ENCODE data around the gene SRGAP1.

The SRGAP1 gene

DNA sequence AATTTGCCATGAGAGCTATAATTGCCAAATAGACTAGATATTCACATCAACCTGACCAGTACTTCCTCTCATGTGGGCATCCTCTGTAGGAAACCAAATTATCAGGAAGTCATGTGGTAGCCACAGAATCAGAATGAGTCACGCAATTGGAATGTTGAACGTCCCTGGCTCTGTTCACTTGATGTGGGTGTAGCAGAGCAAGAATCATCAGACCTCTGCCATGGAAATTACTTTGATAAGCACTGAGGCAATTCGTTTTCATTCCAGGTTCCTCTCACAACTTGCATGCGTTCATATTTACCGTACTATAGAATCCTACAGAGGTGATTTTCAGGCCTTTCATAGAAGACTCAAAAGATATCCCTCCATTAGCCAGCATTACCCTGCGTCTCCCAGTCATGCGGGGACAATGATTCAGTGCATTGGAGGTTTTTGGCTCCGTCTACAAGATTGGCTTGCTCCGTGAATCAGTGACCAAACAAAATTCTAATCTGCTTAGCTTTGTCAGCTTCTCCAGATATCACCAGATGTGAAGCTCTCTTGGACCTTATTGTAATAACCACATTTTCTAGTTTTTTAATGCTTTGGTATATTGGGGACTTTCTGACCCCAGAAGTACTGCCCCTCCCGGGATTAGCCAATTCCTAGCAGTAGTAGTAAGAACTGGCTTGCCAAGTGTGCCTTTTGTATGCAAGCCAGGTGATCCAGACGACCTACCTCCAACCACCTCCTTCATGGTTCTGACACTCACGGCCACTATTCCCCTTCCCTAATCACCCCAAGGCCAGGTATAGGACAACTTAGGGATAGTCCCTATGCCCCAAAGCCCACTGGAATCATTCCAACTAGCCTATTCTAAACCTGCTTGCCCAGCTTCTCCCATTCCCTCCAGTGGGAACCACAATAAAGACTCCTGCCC, 244.2 kb downstream of the SRGAP1 start:
- H3K27me3 Mint-ChIP-seq (ENCODE audit: low read depth, poor library complexity) = no peaks in the 10 kb centered on the region
- no peak for TF ChIP-seq CTCF (IDR thresholded peaks at IDR 0.05)
- DNase-seq = no peak
- H3K27ac Mint-ChIP-seq = no peak overlapping the region
- no peaks in the 10 kb centered on the region for H3K9me3 Mint-ChIP-seq
- peaks cover 14% of the 10 kb centered on the region for H3K4me1 Mint-ChIP-seq
- no peak overlapping the region for H3K4me3 Mint-ChIP-seq
- H3K36me3 Mint-ChIP-seq (ENCODE audit: low read depth) = no peaks in the 10 kb centered on the region

DNA sequence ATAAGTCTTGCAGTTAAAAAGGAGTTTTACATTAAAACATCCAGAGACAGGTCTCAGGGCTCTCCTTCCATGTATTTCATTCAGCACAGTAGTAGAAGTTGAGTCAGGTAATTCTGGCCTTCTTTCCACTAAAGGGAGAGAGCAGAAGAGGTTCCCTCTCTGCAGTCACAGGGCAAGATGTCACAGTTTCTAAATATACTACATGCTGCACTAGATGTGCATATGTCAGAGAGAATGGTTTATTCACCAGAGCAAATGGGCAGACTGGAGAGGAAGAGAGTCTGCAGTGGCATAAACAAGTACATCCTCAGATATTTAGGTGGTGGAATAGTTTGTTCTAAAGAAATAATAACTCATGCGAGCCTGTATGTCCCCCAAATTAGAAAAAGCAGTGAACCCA, 245.5 kb downstream of the SRGAP1 start:
- Mint-ChIP-seq H3K36me3 (ENCODE audit: low read depth) (no peaks in the 10 kb centered on the region), H3K9me3 (no peaks in the 10 kb centered on the region), H3K4me1 (peaks cover 14% of the 10 kb centered on the region), H3K27me3 (ENCODE audit: low read depth, poor library complexity) (no peaks in the 10 kb centered on the region), H3K4me3 (no peak overlapping the region), H3K27ac (no peak overlapping the region)
- no peak for TF ChIP-seq CTCF (IDR thresholded peaks at IDR 0.05)
- no peak for DNase-seq

DNA sequence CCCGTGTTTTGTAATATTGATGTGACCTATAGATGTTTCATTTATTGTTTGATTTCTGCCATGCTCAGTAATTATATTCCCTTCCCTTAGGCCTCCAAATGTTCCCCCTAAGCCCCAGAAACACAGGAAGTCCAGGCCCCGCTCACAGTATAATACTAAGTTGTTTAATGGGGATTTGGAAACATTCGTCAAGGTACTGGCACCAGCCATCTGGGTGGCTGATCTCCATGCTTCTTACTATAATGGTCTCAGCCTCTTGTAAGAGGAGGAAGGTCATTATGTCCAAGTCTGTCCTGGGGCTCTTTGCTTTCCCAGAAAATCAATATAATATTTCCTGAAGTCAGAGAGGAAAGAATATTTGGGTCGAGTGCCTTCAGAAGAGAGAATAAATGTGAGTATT, 246.7 kb downstream of the SRGAP1 start:
- H3K27ac Mint-ChIP-seq = no peak overlapping the region
- no peak overlapping the region for H3K4me3 Mint-ChIP-seq
- H3K27me3 Mint-ChIP-seq (ENCODE audit: low read depth, poor library complexity) = no peaks in the 10 kb centered on the region
- no peaks in the 10 kb centered on the region for H3K9me3 Mint-ChIP-seq
- TF ChIP-seq CTCF (IDR thresholded peaks at IDR 0.05) = no peak
- H3K4me1 Mint-ChIP-seq = peaks cover 14% of the 10 kb centered on the region
- H3K36me3 Mint-ChIP-seq (ENCODE audit: low read depth) = no peaks in the 10 kb centered on the region
- no peak for DNase-seq

- no peak overlapping the region for H3K27ac Mint-ChIP-seq
- no peak overlapping the region for H3K4me3 Mint-ChIP-seq
- H3K9me3 Mint-ChIP-seq = no peaks in the 10 kb centered on the region
- no peak for DNase-seq
- no peaks in the 10 kb centered on the region for H3K27me3 Mint-ChIP-seq (ENCODE audit: low read depth, poor library complexity)
- H3K4me1 Mint-ChIP-seq = peaks cover 14% of the 10 kb centered on the region
- H3K36me3 Mint-ChIP-seq (ENCODE audit: low read depth) = no peaks in the 10 kb centered on the region
- no peak for TF ChIP-seq CTCF (IDR thresholded peaks at IDR 0.05)
Measured at GRCh38 chr12:64092507-64093196, 248.2 kb downstream of the SRGAP1 start.

DNA sequence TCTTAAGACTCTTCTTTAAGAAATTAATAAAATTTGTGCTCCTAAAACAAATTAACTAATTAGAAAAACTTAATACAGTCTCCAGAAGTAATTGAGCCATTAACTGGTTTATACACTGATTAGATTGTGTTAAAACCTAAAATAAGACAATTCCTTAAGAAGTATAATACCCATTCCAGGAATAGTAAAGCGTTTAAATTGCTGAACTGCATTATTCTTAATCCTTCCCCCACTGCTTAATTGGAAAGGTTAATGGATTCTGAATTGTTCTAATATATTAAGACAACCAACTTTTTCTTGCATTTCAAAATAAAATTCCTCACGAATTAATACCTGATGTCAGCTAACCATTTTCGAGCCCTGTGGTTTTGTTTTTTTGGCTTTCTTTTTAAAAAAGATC, 249.2 kb downstream of the SRGAP1 start:
- DNase-seq = no peak
- Mint-ChIP-seq H3K4me1 (peaks cover 10% of the 10 kb centered on the region), H3K27me3 (ENCODE audit: low read depth, poor library complexity) (peaks cover 2% of the 10 kb centered on the region)

More for the DNA sequence above, 249.2 kb downstream of the SRGAP1 start:
- TF ChIP-seq CTCF (IDR thresholded peaks at IDR 0.05) = no peak
- peaks cover 2% of the 10 kb centered on the region for H3K36me3 Mint-ChIP-seq (ENCODE audit: low read depth)
- H3K27ac Mint-ChIP-seq = no peak overlapping the region
- H3K9me3 Mint-ChIP-seq = no peaks in the 10 kb centered on the region
- H3K4me3 Mint-ChIP-seq = no peak overlapping the region
